ENCODE results near the gene EIPR1.

EIPR1 gene

DNA sequence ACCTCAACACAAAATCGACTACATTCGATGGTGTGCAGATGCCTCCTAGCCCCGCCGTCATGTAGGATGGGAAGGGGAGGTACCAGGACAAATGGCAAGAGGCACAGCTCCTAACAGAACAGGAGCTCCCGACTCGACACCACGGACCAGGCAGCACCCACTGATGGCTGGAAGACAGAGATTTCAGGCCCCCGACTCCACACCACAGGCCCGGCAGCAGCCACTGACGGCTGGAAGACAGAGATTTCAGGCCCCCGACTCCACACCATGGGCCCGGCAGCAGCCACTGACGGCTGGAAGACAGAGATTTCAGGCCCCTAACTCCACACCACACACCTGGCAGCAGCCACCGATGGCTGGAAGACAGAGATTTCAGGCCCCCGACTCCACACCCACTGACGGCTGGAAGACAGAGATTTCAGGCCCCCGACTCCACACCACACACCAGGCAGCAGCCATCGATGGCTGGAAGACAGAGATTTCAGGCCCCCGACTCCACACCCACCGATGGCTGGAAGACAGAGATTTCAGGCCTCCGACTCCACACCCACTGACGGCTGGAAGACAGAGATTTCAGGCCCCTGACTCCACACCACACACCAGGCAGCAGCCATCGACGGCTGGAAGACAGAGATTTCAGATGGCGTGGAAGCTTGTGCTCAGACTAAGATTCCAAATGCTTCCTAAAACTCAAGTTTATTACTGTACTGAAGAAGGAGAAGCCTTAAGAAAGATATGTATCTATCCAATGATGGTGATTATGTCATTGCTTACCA lies 135.5 kb downstream of the EIPR1 start:
- H3K4me2 ChIP-seq (ENCODE audit: low read depth, low read length, poor library complexity, severe bottlenecking): peak overlapping the region; percentile 36
- no peak overlapping the region for H2AFZ ChIP-seq (ENCODE audit: low read depth, low read length, severe bottlenecking)
- no peaks in the 10 kb centered on the region for H3K27me3 ChIP-seq (ENCODE audit: low read length)
- no peaks in the 10 kb centered on the region for H3F3A ChIP-seq (ENCODE audit: insufficient read depth)
- no peaks in the 10 kb centered on the region for H3K9me3 ChIP-seq (ENCODE audit: insufficient read depth, low read length)
- TF ChIP-seq EZH2phosphoT487 (conservative IDR thresholded peaks at IDR 0.05; ENCODE audit: low read length) (no peak), CTCF (IDR thresholded peaks at IDR 0.05; ENCODE audit: insufficient read depth, low read length, poor library complexity, severe bottlenecking) (no peak)
- H3K4me3 ChIP-seq (ENCODE audit: insufficient read depth, low read length, poor library complexity, severe bottlenecking): no peak overlapping the region
- H3K9ac ChIP-seq (ENCODE audit: low read length): no peak overlapping the region
- H4K20me1 ChIP-seq (ENCODE audit: low read depth, low read length): no peaks in the 10 kb centered on the region
- no peaks in the 10 kb centered on the region for H3K79me2 ChIP-seq (ENCODE audit: insufficient read depth, low read length)
- H3K9me2 ChIP-seq (replicated peaks; ENCODE audit: insufficient read depth, low read length): no peaks in the 10 kb centered on the region
- H3K27ac ChIP-seq (ENCODE audit: low read depth, low read length): no peak overlapping the region
- H3K36me3 ChIP-seq (ENCODE audit: low read length): no peaks in the 10 kb centered on the region

GRCh38 chr2:3238951-3239841 lies 138.4 kb downstream of the EIPR1 start:
- no peaks in the 10 kb centered on the region for H4K20me1 ChIP-seq (ENCODE audit: low read depth, low read length)
- TF ChIP-seq CTCF (IDR thresholded peaks at IDR 0.05; ENCODE audit: insufficient read depth, low read length, poor library complexity, severe bottlenecking): no peak
- no peak overlapping the region for H3K27ac ChIP-seq (ENCODE audit: low read depth, low read length)
- no peak overlapping the region for H2AFZ ChIP-seq (ENCODE audit: low read depth, low read length, severe bottlenecking)
- no peaks in the 10 kb centered on the region for H3K27me3 ChIP-seq (ENCODE audit: low read length)
- no peaks in the 10 kb centered on the region for H3K9me2 ChIP-seq (replicated peaks; ENCODE audit: insufficient read depth, low read length)
- no peaks in the 10 kb centered on the region for H3K9me3 ChIP-seq (ENCODE audit: insufficient read depth, low read length)
- H3K79me2 ChIP-seq (ENCODE audit: insufficient read depth, low read length): no peaks in the 10 kb centered on the region
- no peaks in the 10 kb centered on the region for H3F3A ChIP-seq (ENCODE audit: insufficient read depth)
- H3K4me2 ChIP-seq (ENCODE audit: low read depth, low read length, poor library complexity, severe bottlenecking): no peak overlapping the region
- H3K9ac ChIP-seq (ENCODE audit: low read length): no peak overlapping the region
- no peaks in the 10 kb centered on the region for H3K36me3 ChIP-seq (ENCODE audit: low read length)
- H3K4me3 ChIP-seq (ENCODE audit: insufficient read depth, low read length, poor library complexity, severe bottlenecking): no peak overlapping the region

DNA sequence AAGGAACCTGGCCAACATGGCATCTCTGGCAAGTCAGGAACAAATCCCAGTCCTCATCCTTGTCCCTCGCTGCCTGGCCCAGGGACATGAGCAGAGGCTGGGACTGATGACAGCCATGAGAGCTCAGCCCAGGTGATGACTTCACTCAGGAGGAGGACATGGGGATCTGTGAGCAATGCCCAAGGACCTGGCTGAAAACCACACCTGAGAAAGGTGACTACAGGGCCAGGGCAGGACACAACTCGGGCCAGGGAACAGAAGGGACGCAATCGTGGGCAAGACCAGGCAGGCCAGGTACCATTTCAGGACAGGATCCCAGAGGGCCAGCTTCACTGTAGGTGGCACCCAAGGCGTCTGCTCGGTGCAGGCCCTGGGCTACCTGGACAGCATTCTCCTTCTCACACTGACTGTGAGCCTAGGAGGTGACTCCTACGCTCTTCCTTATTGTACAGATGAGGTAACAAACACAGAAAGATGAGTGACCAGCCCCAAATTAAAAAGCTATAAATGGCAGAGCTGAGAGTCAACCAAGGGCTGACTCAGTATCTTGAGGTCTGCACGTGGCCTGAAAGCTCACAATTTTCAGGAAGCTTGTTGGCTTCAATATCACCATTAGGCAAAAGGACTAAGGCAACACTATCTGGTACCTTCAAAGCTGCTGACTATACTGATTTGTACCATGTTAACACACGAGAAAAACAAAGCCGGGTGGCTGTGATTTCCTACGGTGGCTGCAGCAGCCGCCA lies 141.1 kb downstream of the EIPR1 start:
- no peak overlapping the region for H3K4me3 ChIP-seq (ENCODE audit: insufficient read depth, low read length, poor library complexity, severe bottlenecking)
- no peaks in the 10 kb centered on the region for H3K9me3 ChIP-seq (ENCODE audit: insufficient read depth, low read length)
- TF ChIP-seq EZH2phosphoT487 (conservative IDR thresholded peaks at IDR 0.05; ENCODE audit: low read length) (no peak), CTCF (IDR thresholded peaks at IDR 0.05; ENCODE audit: insufficient read depth, low read length, poor library complexity, severe bottlenecking) (no peak)
- no peak overlapping the region for H2AFZ ChIP-seq (ENCODE audit: low read depth, low read length, severe bottlenecking)
- H3K27ac ChIP-seq (ENCODE audit: low read depth, low read length): no peak overlapping the region
- no peaks in the 10 kb centered on the region for H3K27me3 ChIP-seq (ENCODE audit: low read length)
- no peaks in the 10 kb centered on the region for H4K20me1 ChIP-seq (ENCODE audit: low read depth, low read length)
- H3K79me2 ChIP-seq (ENCODE audit: insufficient read depth, low read length): no peaks in the 10 kb centered on the region
- H3K9me2 ChIP-seq (replicated peaks; ENCODE audit: insufficient read depth, low read length): no peaks in the 10 kb centered on the region
- no peak overlapping the region for H3K4me2 ChIP-seq (ENCODE audit: low read depth, low read length, poor library complexity, severe bottlenecking)
- 0 out of 2 replicates have a peak, but pooled peaks cover 5% of the 10 kb centered on the region for H3K36me3 ChIP-seq (ENCODE audit: low read length)
- H3K9ac ChIP-seq (ENCODE audit: low read length): no peak overlapping the region
- H3F3A ChIP-seq (ENCODE audit: insufficient read depth): no peaks in the 10 kb centered on the region
